HEK293T (cell line): ENCODE data around the gene NCKAP5L.
"Not testable (repeated sequence)": the region's sequence is repeated elsewhere in the genome, so short reads cannot be mapped to it uniquely, and the experiment has no call there.

Experiments used
- CTCF ChIA-PET: fragments of 350-600 bp; formaldehyde crosslinking; extraction: SDS; loops from one replicate; lab custom pipeline; 2021; ENCODE audit warnings: antibody characterized with exemption, inconsistent platforms; lab: Yijun Ruan, JAX
- POLR2A ChIA-PET: fragments of 350-600 bp; formaldehyde crosslinking; extraction: SDS; loops from one replicate; lab custom pipeline; 2020; ENCODE audit warnings: antibody characterized with exemption, inconsistent platforms; lab: Yijun Ruan, JAX
- DNase-seq: peaks from one replicate; pipeline ENCODE4 v3.0.0; 2012; ENCODE audit warnings: mixed read lengths; ENCODE audit errors: extremely low spot score
- ARNT ChIP-seq: fragments of 450-650 bp; IDR thresholded peaks from 2 replicates; pipeline ENCODE4 v1.6.1; 2017; ENCODE audit warnings: mild to moderate bottlenecking
- BHLHE40 ChIP-seq: fragments of 450-650 bp; IDR thresholded peaks from 2 replicates; pipeline ENCODE4 v1.6.1; 2016; ENCODE audit warnings: mild to moderate bottlenecking, moderate library complexity, borderline replicate concordance
- CTBP1 ChIP-seq: fragments of 450-650 bp; IDR thresholded peaks from 2 replicates; pipeline ENCODE4 v1.6.1; 2016; ENCODE audit warnings: borderline replicate concordance
- ELF4 ChIP-seq: fragments of 450-650 bp; IDR thresholded peaks from 2 replicates; pipeline ENCODE4 v1.6.1; 2017; ENCODE audit warnings: antibody characterized with exemption
- FOXA1 ChIP-seq: fragments of 450-650 bp; IDR thresholded peaks from 2 replicates; pipeline ENCODE4 v1.6.1; 2016; ENCODE audit warnings: mild to moderate bottlenecking
- FOXK2 ChIP-seq: fragments of 450-650 bp; IDR thresholded peaks from 2 replicates; pipeline ENCODE4 v1.6.1; 2016; ENCODE audit warnings: mild to moderate bottlenecking
- FOXM1 ChIP-seq: fragments of 450-650 bp; IDR thresholded peaks from 2 replicates; pipeline ENCODE4 v1.6.1; 2017; ENCODE audit warnings: mild to moderate bottlenecking, borderline replicate concordance
- HDGF ChIP-seq: fragments of 450-650 bp; IDR thresholded peaks from 2 replicates; pipeline ENCODE4 v1.6.1; 2017; ENCODE audit warnings: antibody characterized with exemption, borderline replicate concordance
- L3MBTL2 ChIP-seq: fragments of 450-650 bp; conservative IDR thresholded peaks from 2 replicates; pipeline ENCODE4 v1.6.1; 2016; ENCODE audit warnings: mild to moderate bottlenecking
- LEF1 ChIP-seq: fragments of 450-650 bp; IDR thresholded peaks from 2 replicates; pipeline ENCODE4 v1.6.1; 2017; ENCODE audit warnings: mild to moderate bottlenecking, borderline replicate concordance
- NFRKB ChIP-seq: fragments of 450-650 bp; IDR thresholded peaks from 2 replicates; pipeline ENCODE4 v1.6.1; 2016; ENCODE audit warnings: mild to moderate bottlenecking, moderate library complexity
- SP1 ChIP-seq: fragments of 450-650 bp; IDR thresholded peaks from 2 replicates; pipeline ENCODE4 v1.6.1; 2017
- SUZ12 ChIP-seq: fragments of 450-650 bp; IDR thresholded peaks from 2 replicates; pipeline ENCODE4 v1.6.1; 2016; ENCODE audit warnings: mild to moderate bottlenecking
- TARDBP ChIP-seq: fragments of 450-650 bp; IDR thresholded peaks from 2 replicates; pipeline ENCODE4 v1.6.1; 2016
- ZNF384 ChIP-seq: fragments of 450-650 bp; IDR thresholded peaks from 2 replicates; pipeline ENCODE4 v1.6.1; 2016
- TF ChIP-seq, protein P1 (sequence below): fragments of 450-650 bp; IDR thresholded peaks from 2 replicates; pipeline ENCODE4 v1.6.1; 2016

NCKAP5L gene

DNA sequence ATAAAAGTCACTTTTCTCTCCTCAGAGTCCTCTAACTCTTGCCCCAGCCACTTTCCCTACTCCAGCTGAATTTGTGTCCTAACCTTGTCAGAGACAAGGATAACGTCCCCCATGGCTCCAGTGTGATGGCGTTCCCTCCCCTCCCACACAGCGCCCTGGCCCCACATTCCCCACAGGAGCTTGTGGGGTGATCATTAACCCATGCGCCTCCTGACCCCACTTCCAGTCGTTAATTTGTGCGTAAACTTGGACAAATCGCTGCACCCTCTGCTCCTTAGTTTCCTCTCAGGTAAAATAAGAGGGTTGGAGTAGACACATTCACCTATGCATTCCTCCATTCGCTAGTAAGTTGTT is 37.5 kb upstream of the NCKAP5L start:
- no peak for DNase-seq
- ChIA-PET POLR2A (interaction anchor here (1.5 to 2.6 kb wide), 3 partner anchors 23 to 219 kb away, joined by 3 to 10 read pairs (median 5); partner anchors contain the start of genes BCDIN3D, SMARCD1 and TMBIM6), CTCF (interaction anchor here (1.2 to 3.5 kb wide), 5 partner anchors 80 to 205 kb away, joined by 3 to 25 read pairs (median 5); no protein-coding TSS in a partner anchor)
- TF ChIP-seq L3MBTL2: no peak
- no peak for TF ChIP-seq CTBP1
- TF ChIP-seq, protein P1, sequence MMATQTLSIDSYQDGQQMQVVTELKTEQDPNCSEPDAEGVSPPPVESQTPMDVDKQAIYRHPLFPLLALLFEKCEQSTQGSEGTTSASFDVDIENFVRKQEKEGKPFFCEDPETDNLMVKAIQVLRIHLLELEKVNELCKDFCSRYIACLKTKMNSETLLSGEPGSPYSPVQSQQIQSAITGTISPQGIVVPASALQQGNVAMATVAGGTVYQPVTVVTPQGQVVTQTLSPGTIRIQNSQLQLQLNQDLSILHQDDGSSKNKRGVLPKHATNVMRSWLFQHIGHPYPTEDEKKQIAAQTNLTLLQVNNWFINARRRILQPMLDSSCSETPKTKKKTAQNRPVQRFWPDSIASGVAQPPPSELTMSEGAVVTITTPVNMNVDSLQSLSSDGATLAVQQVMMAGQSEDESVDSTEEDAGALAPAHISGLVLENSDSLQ: no peak
- no peak for TF ChIP-seq FOXK2
- no peak for TF ChIP-seq BHLHE40
- TF ChIP-seq FOXM1: no peak
- no peak for TF ChIP-seq SP1
- TF ChIP-seq LEF1: no peak
- TF ChIP-seq TARDBP: no peak
- no peak for TF ChIP-seq ARNT
- no peak for TF ChIP-seq NFRKB
- TF ChIP-seq FOXA1: no peak
- no peak for TF ChIP-seq ZNF384
- no peak for TF ChIP-seq SUZ12

- no peak for DNase-seq
- no peak for TF ChIP-seq TARDBP
- no peak for TF ChIP-seq HDGF
- TF ChIP-seq NFRKB: no peak
- no peak for TF ChIP-seq LEF1
- no peak for TF ChIP-seq ELF4
- TF ChIP-seq BHLHE40: no peak
- no peak for TF ChIP-seq SUZ12
- TF ChIP-seq ZNF384: no peak
- TF ChIP-seq, protein P1: no peak
- TF ChIP-seq FOXK2: no peak
- TF ChIP-seq FOXM1: no peak
- TF ChIP-seq CTBP1: no peak
- TF ChIP-seq FOXA1: no peak
- no peak for TF ChIP-seq SP1
- no peak for TF ChIP-seq L3MBTL2
- ChIA-PET CTCF (interaction anchor here (1.0 to 3.5 kb wide), 4 partner anchors 80 to 191 kb away, joined by 5 to 25 read pairs (median 6); partner anchors contain the start of gene TMBIM6), POLR2A (interaction anchor here (1.5 to 2.6 kb wide), 2 partner anchors 22 to 220 kb away, joined by 3 to 10 read pairs; partner anchors contain the start of genes BCDIN3D and SMARCD1)
Observed at GRCh38 chr12:49865109-49865781, 37.0 kb upstream of the NCKAP5L start.

DNA sequence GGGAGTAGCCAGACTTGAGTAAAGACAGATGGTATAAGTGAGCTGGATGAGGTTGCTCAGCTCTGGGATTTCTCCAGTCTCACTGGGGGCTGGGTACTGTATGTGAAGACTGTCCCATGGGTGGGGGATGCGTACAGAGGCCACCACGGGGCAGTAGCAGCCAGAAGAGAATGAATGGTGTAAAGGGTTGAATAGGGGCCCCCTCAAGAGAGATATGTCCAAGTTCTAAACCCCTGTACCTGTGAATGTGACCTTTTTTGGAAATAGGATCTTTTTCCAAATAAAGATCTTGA is 36.5 kb upstream of the NCKAP5L start:
- POLR2A ChIA-PET: interaction anchor here (1.5 to 2.6 kb wide), 2 partner anchors 22 to 220 kb away, joined by 3 to 10 read pairs; partner anchors contain the start of genes BCDIN3D and SMARCD1
- TF ChIP-seq BHLHE40: no peak
- no peak for TF ChIP-seq HDGF
- no peak for TF ChIP-seq ELF4
- no peak for TF ChIP-seq LEF1
- TF ChIP-seq NFRKB: no peak
- TF ChIP-seq SUZ12: no peak
- TF ChIP-seq L3MBTL2: no peak
- no peak for TF ChIP-seq CTBP1
- TF ChIP-seq FOXA1: no peak
- no peak for TF ChIP-seq FOXK2
- TF ChIP-seq ZNF384: no peak
- TF ChIP-seq FOXM1: no peak
- TF ChIP-seq, protein P1: no peak
- no peak for TF ChIP-seq SP1
- TF ChIP-seq TARDBP: no peak
- TF ChIP-seq ARNT: no peak
- DNase-seq: no peak
- CTCF ChIA-PET: interaction anchor here (1.0 to 1.8 kb wide), 3 partner anchors 102 to 192 kb away, joined by 5 to 7 read pairs (median 6); partner anchors contain the start of gene TMBIM6

- POLR2A ChIA-PET: interaction anchor here (1.5 to 2.6 kb wide), 2 partner anchors 21 to 221 kb away, joined by 3 to 10 read pairs; partner anchors contain the start of genes BCDIN3D and SMARCD1
- TF ChIP-seq ELF4 (no peak), HDGF (no peak), FOXM1 (no peak), NFRKB (no peak), CTBP1 (no peak), TARDBP (no peak), FOXA1 (no peak), SP1 (no peak), L3MBTL2 (no peak), LEF1 (no peak), FOXK2 (no peak), ARNT (no peak)
- TF ChIP-seq, protein P1: no peak
- no peak for DNase-seq
- CTCF ChIA-PET: interaction anchor here (1.0 to 1.8 kb wide), 3 partner anchors 103 to 192 kb away, joined by 5 to 7 read pairs (median 6); partner anchors contain the start of gene TMBIM6
Observed at GRCh38 chr12:49863946-49864797, 36.0 kb upstream of the NCKAP5L start.

- POLR2A ChIA-PET, CTCF ChIA-PET, DNase-seq: not testable (repeated sequence)
Observed at GRCh38 chr12:49860921-49861320, 32.7 kb upstream of the NCKAP5L start.

DNA sequence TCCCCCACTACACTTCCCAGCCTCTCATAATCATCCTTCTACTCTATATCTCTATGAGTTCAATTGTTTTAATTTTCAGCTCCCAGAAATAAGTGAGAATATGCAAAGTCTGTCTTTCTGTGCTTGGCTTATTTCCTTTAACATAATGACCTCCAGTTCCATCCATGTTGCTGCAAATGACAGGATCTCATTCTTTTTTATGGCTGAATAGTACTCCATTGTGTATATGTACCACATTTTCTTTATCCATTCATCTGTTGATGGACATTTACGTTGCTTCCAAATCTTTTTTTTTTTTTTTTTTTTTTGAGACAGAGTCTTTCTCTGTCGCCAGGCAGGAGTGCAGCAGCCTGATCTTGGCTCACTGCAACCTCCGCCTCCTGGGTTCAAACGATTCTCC is 27.7 kb upstream of the NCKAP5L start:
- POLR2A ChIA-PET: interaction anchor here (2.4 kb wide), 1 partner anchor 12 kb away, joined by 7 read pairs; the partner anchor contains the start of gene BCDIN3D
- CTCF ChIA-PET, DNase-seq: not testable (repeated sequence)
